ENCODE data around the gene ALAD.

- TF ChIP-seq CTCF (IDR thresholded peaks at IDR 0.05; ENCODE audit: borderline replicate concordance, extremely low read depth, low read length, poor library complexity, severe bottlenecking) (no peak), EZH2 (IDR thresholded peaks at IDR 0.05; ENCODE audit: borderline replicate concordance, low read depth, low read length, severe bottlenecking) (no peak)
These were observed 7.8 kb downstream of the ALAD start for GRCh38 chr9:113393281-113393680.

Measured in DND-41 (cell line).